GM18867 (cell line): ENCODE data around the gene EHD3.

Source experiments
- ATAC-seq: cut with Tn5 transposase; IDR thresholded peaks from one replicate; pipeline ENCODE4 v1.9.1; 2021; ENCODE audit warnings: mild to moderate bottlenecking, moderate library complexity; ENCODE audit not compliant: unreplicated experiment

Gene EHD3

GRCh38 chr2:31234683-31235503 lies 941 bp downstream of the EHD3 start:
- ATAC-seq, result no peak

- ATAC-seq, result no peak
These were observed 1.6 kb downstream of the EHD3 start for GRCh38 chr2:31235504-31235902.

GRCh38 chr2:31236433-31237205 lies 2.7 kb downstream of the EHD3 start:
- no peak for ATAC-seq

GRCh38 chr2:31237348-31238017 lies 3.5 kb downstream of the EHD3 start:
- no peak for ATAC-seq

- no peak for ATAC-seq
These were observed 4.4 kb downstream of the EHD3 start for GRCh38 chr2:31238126-31238905.

GRCh38 chr2:31238906-31239592 lies 5.1 kb downstream of the EHD3 start:
- ATAC-seq, result no peak

GRCh38 chr2:31239593-31240177 lies 5.7 kb downstream of the EHD3 start:
- no peak for ATAC-seq

- no peak for ATAC-seq
These were observed 6.7 kb downstream of the EHD3 start for GRCh38 chr2:31240381-31241365.

- no peak for ATAC-seq
These were observed 7.8 kb downstream of the EHD3 start for GRCh38 chr2:31241625-31242270.

- ATAC-seq, result no peak
These were observed 9.1 kb downstream of the EHD3 start for GRCh38 chr2:31243053-31243452.

GRCh38 chr2:31244101-31244500 lies 10.1 kb downstream of the EHD3 start:
- ATAC-seq, result no peak

GRCh38 chr2:31246184-31246852 lies 12.4 kb downstream of the EHD3 start:
- ATAC-seq, result no peak

- no peak for ATAC-seq
These were observed 13.8 kb downstream of the EHD3 start for GRCh38 chr2:31247711-31248110.

- ATAC-seq, result no peak
These were observed 14.2 kb downstream of the EHD3 start for GRCh38 chr2:31248139-31248538.

- no peak for ATAC-seq
These were observed 15.2 kb downstream of the EHD3 start for GRCh38 chr2:31249009-31249690.

GRCh38 chr2:31251018-31251417 lies 17.1 kb downstream of the EHD3 start:
- ATAC-seq, result no peak

- ATAC-seq, result no peak
These were observed 17.9 kb downstream of the EHD3 start for GRCh38 chr2:31251851-31252250.
